CD4-positive, alpha-beta T cell treated with Interferon alpha-2 for 1 hour (primary cell): ENCODE measurements around the gene LY9.
"Not testable (repeated sequence)": the region's sequence is repeated elsewhere in the genome, so short reads cannot be mapped to it uniquely, and the experiment has no call there.

ENCODE experiments used
- DNase-seq, 2 donors: peaks; one replicate each; pipeline ENCODE4 v3.0.0-alpha.2; 2020 to 2022

Gene LY9

DNA sequence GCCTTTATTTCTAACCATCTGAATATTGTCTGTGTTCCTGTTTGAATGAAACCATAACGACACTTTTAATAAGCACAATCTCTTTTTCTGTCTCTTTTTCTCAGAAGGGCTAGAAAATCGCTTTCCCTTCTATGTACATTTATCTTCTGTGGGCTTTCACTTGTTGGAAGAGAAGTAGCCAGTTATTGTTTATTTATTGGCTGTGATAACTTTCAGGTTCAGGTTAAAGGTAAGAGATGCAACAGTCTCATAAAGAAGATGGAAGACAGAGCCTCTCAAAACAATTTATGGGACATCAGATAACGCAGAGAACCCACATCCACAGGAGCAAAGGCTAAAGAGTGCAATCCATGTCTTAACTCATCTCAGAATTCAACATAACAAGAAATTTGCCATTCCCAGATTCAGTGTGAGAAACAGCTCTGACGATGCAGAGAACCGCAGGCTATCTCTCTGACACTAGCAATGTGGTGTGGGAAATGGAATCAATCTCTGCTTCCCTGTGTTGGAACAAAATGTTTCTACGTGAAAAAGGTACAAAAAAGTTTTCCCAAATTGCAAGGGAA is 70.8 kb downstream of the LY9 start:
- no peak for DNase-seq

DNA sequence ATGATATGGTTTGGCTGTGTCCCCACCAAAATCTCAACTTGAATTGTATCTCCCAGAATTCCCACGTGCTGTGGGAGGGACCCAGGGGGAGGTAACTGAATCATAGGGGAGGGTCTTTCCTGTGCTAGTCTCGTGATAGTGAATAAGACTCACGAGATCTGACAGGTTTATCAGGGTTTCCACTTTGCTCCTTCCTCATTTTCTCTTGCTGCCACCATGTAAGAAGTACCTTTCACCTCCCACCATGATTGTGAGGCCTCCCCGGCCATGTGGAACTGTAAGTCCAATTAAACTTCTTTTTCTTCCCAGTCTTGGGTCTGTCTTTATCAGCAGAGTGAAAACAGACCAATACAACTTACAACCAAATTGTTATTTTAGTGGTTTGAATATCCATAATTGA is 71.7 kb downstream of the LY9 start:
- not testable (repeated sequence) for DNase-seq

DNA sequence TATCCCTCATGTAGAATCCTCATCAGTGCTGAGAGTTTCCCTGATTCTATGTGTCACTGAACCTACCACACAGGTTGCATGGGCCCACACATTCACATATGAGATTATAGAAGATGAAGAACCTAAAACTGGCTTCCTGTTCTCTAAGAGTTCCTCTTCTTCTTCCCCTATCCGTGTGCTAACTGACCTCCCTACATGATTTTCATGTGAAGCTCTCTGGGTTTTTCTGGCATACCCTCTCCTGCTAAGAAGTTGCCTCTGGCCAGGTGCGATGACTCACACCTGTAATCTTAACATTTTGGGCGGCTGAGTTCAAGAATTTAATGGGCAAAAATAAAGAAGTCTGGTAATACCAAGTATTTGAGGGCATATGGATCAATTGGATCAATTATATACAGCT is 72.2 kb downstream of the LY9 start:
- DNase-seq: no peak

DNA sequence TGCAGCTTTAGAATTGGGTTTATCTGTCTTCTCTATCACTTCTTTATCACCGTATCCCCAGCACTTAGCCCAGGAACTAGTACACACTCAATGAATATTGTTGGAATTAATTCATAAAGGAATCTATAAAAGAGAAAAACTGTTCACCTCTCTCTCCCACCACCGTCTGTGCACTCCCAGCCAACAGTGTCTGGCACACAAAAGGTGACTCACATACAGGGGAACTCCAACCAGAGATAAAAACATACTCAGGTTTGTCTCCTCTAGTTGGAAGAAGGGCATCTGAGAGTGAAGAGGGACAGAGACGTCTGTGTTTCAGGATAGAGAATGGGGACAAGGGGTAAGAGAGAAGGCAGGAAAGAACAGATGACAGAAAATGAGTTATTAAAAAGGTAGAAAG is 79.0 kb downstream of the LY9 start:
- DNase-seq: no peak

DNA sequence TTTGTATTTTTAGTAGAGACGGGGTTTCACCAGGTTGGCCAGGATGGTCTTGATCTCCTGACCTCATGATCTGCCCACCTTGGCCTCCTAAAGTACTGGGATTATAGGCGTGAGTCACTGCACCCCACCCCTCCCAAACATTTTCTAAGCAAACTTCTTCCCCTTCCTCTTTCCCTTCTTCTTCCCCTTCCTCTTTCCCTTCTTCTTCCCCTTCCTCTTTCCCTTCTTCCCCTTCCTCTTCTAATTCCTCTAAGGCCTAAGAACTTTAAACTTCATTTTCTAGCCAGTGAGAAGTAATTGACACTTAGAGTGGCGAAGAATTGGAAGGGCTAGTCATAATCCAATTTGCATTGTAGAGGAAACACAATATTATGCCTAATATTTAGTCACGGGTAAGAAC is 79.6 kb downstream of the LY9 start:
- DNase-seq: not testable (repeated sequence)

DNA sequence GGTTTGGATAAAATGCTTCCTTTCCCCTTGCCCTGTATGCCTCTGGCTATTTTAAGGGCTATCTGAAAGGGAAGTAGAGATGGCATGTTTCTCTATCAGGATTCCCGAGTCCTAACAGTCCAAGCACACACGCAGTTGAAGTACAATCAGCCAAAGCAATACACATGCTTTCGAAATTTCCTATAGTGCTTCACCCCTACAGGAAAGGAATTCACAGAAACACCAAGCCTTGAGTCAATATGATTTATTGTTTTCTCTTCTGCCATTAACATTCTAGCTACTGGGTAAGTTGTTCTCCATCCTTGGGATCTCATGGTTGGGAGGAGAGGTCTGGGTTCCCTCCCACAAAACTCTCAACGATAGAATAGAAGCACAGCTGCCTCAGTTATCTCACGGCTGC is 80.3 kb downstream of the LY9 start:
- DNase-seq: no peak

DNA sequence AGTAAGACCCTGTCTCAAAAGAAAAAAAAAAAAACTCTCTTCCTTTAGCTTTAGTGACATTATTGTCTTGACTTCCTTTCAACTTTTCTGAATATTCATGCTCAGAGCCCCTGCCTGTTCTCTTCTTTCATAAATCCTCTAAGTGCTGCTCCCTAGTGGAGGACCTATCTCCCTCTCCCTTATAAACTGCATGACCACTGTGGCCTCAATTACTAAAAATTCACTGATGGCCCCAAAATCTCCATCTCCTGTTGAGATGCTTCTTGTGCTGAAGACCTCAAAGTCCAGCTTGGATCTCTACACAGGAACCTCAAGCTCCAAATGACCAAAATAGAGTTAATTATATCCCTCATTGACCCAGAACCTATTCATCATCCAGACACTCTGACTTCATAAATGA is 81.2 kb downstream of the LY9 start:
- peak in 1 of 2 donors; percentile 68 for DNase-seq
